Medulla oblongata (tissue), 1 donor: Measurements from ENCODE around the gene CDK4.

ENCODE experiments used
- DNase-seq: peaks from one replicate; pipeline ENCODE4 v3.0.0-alpha.2; 2015; ENCODE audit errors: extremely low spot score

Gene CDK4

GRCh38 chr12:57771873-57772428 is 19.8 kb upstream of the CDK4 start, which contains the start of gene METTL1:
TSS of gene METTL1 (minus strand) at chr12:57772105. CDS start at chr12:57772083, 22 bp downstream.
- DNase-seq: peak; percentile 97

DNA sequence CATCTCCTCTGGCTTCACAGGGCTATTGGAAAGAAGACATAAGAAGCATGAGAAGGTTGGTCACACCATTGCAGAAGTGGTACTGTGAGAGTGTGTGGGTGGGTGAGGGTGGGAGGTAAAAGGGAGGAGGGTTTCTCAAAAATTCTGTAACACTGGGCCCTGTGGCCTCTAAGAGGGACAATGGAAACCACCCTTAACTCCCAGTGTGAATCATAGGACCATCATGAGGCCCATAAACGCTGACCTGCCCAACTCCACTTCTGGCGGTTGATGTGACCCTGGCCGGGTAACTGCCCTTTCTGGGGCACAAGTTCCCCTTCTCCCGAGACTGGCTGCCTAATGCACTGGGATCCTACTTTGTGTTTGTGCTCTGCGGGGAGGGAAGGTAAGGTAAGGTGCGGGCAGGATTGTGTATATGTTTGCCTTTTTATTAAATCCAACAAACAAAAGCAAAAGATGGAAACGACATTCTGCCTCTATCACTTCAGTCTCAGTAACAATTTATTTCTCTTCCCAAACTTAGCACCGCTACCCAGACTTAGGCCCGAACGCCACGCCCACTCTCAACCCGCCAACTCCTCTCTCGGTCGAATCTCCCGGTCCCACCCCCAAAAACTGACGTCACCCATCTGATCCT is 19.2 kb upstream of the CDK4 start:
- peak; percentile 82 for DNase-seq

DNA sequence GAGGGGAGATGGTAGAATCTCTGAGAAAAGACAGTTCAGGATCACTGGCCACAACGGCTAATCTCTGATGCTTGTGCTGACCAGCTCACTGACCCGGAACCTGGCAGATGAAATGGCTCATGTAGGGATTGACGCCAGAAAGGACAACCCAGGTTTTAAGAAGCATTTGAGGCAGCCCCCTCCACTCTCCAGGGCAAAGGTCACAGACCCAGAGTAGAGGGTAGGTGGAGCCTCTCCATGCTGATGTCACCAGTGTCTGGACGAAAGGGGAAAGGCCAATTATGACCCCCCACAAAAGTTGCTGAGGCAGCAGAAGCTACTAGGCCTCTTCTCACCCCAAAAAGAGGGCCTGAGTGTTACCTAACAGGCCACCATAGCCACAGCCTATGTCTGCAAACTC is 18.6 kb upstream of the CDK4 start:
- DNase-seq: no peak

DNA sequence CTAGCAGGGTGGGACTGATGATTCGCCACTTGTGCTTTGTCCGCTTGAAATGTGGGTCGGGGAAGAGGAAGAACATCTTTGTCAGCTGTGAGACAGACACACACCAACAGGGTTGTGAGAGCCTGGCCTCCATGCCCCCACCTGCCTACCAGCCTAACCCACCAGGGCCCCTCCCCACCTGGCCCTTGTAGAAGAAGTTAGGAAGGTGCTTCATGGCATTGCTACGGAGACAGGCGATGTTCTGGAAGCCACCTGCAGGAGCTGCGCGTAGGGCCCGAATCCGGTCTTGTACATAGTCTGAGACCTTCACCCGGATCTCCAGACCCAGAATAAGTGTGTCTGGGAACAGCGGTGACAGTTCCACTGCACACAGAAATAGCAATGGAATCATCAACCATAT is 17.5 kb upstream of the CDK4 start:
- no peak for DNase-seq

- DNase-seq: no peak
These were observed 15.8 kb upstream of the CDK4 start for GRCh38 chr12:57767876-57768275.

DNA sequence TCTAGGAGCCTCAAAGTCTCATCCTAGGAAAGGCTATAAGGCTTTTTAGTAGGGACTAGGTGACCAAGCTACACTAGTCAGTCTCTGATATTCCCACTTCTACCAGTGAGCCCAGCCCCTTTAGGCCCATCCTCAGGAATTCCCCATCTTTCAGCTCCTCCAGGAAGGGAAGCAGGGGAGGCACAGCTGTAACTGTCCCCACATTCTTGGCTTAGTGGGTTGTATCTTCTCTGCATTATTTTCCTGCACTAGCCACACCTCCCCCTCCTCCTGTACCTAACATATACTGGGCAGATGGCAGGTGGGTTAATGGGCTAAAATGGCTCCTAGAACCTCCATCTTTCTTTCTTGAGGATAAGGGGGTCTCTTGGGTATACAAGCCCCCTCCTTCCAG is 15.2 kb upstream of the CDK4 start:
- no peak for DNase-seq

DNA sequence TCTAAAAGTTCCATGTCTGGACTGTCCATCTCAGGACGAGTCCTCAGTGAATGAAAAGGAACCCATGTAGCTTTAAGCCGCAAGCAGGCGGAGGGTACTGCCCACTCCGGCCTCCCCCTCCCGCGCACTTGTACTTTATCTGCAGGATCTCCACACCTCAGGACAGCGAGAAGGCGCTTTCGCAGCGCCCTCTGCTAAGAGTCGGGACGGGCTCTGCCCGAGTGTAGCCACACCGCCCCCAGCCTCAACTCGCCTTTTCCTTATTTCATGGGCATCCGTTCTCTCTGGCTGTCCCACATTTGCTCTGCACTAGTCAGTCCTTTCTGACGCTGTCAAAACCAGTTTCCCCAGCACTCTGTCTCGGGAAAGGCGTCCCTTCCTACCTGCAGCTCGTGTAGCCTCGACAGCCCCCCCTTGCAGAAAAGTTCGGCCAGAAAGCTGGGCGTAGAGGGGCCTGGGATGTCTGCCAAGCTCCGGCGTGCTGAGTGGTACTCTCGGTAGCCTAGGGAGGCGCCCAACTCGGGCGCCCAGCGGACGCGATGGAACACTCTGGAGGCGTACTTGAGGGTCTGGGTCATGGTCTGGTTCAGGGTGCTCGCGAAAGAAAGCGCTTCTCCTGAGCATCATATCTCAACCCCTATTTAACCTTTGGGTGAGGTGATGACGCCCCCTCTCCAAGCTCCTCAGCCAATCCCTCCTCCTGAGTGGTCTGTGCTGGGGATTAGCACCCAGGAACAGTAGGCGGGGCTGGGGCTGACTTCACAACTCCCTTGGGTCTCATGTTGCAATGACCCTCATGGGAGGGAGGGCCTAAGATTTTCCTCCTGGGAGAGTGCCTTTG is 14.6 kb upstream of the CDK4 start, which contains the start of gene CYP27B1:
Gene CYP27B1, minus strand, starts transcription at position 615 of the 841 bp plus-strand sequence. Its CDS starts 37 bp downstream, at position 578.
- DNase-seq: no peak

DNA sequence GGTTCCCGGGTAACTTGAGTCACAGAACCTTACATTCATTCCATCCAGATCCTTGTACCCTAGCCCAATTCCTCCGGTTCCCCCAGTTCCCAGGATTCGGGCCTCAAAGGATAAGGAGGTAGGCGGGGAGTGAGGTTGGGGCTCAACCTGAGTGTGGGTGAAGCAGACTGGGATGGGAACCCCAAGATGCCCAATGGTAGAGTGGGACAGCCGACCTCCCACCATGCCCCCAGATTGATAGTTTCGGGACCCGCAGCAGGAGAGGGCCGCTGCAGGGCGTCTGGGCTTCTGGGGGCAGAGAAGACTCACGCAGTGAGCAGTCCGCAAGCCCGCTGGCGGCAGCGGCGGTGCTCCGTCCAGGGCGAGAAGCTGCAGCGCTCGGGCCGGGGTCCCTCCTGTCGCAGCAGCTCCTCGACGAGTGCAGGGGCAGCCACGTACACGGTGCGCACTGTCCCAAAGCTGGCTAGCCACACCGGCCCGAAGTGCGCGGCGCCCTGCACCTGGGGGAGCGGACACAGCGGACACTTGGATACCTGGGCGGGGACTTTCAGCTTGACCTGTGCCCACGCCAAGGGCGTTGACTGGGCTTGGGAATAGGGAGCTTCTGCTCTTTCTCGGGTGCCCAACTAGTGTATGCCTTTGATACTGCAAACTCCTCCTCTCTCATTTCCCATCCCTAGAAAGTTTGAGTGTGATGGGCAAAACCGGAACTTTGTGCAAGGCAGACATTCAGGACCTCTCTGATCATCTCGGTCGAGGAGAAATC is 13.8 kb upstream of the CDK4 start:
- DNase-seq: no peak

- DNase-seq: no peak
These were observed 13.0 kb upstream of the CDK4 start for GRCh38 chr12:57765003-57765697.

DNA sequence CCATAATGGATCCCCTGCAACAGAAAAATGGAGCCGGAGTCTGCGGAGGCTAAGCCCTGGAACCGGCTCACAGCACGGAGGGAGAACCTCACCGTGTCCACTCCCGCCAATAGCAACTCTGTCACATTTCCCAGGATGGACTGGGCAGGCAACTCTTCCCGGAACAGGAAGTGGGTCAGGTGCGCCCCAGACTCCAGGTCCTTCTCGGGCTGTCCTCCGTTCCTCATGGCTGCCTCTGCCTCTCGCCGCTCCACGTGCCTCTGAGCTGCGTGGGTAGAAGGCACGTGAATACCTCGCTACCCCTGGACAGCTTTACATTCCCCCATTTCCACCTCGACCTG is 12.5 kb upstream of the CDK4 start:
- no peak for DNase-seq

DNA sequence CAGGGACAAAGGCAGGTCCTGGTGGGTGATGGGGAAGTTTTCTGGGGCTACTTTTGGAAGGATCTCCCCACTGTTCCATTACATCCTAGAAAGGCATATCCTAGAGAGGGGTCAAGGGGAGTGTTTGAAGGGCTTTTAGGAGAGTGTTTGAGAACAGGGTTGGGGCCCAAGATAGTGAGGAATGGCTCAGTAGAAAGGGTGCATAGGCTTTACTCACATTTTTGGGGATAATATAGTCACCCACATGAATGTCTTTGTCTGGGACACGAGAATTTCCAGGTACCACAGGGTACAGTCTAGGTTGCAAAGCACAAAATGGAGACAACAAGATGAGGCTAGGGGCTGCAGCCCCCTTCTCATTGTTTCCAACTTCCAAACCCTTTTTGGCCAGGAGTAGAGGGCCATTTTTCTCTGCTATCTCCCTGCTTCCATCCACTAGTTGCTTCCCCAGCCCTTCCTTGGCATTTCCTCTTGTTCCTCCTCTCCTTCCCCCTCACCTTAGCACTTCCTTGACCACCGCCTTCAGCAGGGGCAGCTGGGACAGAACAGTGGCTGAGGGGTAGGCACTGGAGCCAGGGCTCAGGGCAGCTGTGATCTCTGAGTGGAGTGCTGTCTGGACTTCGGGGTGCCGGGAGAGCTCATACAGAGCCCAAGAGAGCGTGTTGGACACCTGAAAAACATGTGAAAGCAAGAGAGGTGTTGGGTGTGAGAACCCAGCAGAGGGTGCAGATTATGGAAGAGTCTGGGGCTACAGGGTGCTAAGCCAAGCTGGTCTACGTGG is 12.0 kb upstream of the CDK4 start:
- DNase-seq: no peak

DNA sequence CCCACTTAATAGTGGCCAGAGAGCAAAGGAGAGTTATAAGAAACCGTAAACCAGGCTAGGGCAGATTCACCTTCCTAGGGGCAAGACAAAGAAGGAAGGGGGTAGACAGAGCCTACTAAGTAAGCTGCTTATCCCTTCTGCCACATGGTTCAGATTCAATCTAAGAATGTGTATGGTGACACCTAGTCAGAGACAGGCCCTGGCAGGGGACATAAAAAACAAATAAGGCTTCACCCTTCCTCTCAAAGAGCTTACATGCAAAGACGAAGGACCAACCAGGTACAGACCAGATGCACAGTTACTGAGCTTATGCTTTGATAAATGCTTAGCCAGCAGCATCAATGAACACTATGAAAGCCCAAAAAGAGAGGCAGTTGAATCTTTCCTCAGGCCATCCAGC is 10.4 kb upstream of the CDK4 start:
- DNase-seq: no peak

DNA sequence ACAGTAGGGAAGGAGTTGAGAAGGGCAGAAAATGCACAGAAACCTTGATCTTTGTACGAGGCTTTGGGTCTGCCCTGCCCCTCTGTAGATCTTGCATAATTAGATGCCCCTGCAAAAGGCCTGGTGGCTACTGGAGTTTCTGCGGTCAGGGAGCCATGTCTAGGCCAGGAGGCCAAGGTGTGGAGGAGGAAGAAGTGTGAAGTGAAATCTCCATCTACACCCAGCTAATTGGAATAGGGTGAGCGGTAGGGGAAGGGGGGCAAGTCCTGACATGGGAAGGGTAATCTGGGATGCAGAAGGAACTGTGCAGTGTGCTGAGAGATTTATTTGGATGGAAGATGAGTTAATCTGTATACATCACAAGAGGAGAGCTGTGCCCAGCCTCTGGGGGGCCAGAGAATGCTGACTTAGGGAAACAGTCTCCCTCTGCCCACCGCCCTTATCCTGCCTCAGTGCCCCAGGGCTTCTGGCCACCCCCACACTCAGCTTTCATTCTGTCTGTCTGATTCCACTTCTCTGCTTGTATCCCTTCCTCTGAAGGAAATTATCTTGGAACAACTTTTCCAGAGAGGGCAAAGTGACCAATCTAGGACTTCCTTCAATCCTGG is 9.4 kb upstream of the CDK4 start:
- no peak for DNase-seq

DNA sequence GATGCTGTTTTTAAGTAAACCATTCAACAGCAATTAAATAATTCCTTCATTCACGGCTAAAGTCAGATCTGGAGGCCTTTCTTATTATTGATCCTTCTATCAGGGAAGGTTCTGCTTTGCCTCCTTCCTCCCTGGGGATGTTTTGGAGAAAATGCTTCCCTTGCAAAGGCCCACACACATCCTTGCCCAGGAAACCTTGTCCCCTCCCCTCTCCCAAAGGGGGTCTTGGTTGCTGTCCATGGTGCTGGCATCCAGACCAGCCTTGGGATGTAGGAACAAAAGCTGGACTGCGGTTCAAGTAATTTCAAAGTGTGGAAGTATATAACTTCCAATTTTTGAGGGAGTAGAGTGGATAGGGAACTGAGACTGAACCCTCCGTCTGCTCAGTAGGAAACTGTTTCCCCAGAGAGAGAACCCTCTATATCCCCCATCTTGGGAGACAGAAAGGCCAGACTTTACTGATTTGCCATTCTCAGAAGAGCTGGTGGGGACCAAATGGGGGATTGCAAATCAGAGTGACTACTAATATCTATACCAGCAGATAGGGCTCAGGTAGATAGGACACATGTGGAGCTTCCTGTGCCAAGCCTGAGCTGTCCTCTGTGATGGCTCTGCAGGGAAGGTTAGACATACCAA is 8.4 kb upstream of the CDK4 start:
- no peak for DNase-seq

DNA sequence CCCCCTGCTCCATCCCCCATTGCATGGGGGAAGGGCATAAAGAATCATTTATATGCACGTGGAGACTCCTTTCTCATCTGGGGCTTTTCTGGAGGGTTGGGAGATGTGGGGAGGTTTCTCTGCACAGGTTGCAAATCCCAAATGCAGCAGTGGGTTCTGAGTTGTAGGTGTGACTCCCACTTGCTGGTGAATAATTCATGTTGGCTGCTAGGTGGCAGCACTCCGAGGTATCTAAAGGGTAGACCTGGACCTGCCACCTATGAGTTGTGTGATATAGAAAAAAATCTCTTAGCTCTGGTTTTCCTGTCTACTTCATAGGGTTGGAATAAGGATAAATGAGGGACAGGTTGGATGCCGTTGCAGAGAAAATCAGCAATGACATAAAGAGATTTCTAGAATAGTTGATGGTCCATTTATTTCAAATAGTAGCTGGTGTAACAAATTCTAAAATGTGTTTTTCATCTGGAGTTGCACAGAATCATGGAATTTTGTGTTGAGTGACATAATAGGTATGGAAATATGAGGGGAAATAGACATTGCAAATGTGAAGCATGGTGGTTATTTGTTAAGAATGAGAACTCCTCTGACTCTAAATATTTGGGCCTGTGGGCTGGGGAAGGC is 7.4 kb upstream of the CDK4 start:
- DNase-seq: no peak

- no peak for DNase-seq
These were observed 6.6 kb upstream of the CDK4 start for GRCh38 chr12:57758552-57759359.

- DNase-seq: no peak
These were observed 5.7 kb upstream of the CDK4 start for GRCh38 chr12:57757771-57758170.
